Keratinocyte (primary cell): ENCODE measurements around the gene PMVK. TPM values are rescaled to one million over a fixed set of nuclear protein-coding genes. Genes with fewer than 3 reads are reported as not detected.

Source experiments
- DNase-seq: peaks from one replicate; pipeline ENCODE4 v3.0.0-alpha.2; 2011; ENCODE audit warnings: low read depth, missing footprints, low spot score
- FAIRE-seq: peaks from 2 replicates; lab custom pipeline; 2011; peaks lifted over from hg19 to GRCh38; lab: Jason Lieb, UNC
- H2AFZ ChIP-seq: 2 replicates; pipeline ENCODE4 v1.6.0; 2012; ENCODE audit warnings: low read length, control low read depth, inconsistent platforms; ENCODE audit not compliant: control insufficient read depth
- H3K27ac ChIP-seq: 2 replicates; pipeline ENCODE4 v1.5.1; 2011; ENCODE audit warnings: low read length; ENCODE audit not compliant: control insufficient read depth, insufficient read depth
- H3K27me3 ChIP-seq: 3 replicates; pipeline ENCODE4 v1.6.0; 2011; ENCODE audit warnings: low read length; ENCODE audit not compliant: control insufficient read depth, insufficient read depth; ENCODE audit errors: extremely low read depth
- H3K36me3 ChIP-seq, 2 experiments: 2 replicates in 1 of 2; 3 replicates in 1 of 2; pipeline ENCODE4 v1.5.1; 2011; ENCODE audit warnings: low read length in 2 of 2, mild to moderate bottlenecking in 1 of 2; ENCODE audit not compliant: control insufficient read depth in 2 of 2, insufficient read depth in 2 of 2; ENCODE audit errors: extremely low read depth in 1 of 2
- H3K4me1 ChIP-seq: 3 replicates; pipeline ENCODE4 v1.5.1; 2011; ENCODE audit warnings: low read length; ENCODE audit not compliant: control insufficient read depth, insufficient read depth; ENCODE audit errors: extremely low read depth
- H3K4me2 ChIP-seq: 3 replicates; pipeline ENCODE4 v1.6.0; 2011; ENCODE audit warnings: low read depth, low read length; ENCODE audit not compliant: control insufficient read depth, insufficient read depth; ENCODE audit errors: extremely low read depth
- H3K4me3 ChIP-seq, 3 experiments: fragments of 200-600 bp in 1 of 3; sonication (generic) in 1 of 3; 2 replicates in 2 of 3; 3 replicates in 1 of 3; pipeline ENCODE4 v1.5.1; 2011 to 2016; ENCODE audit warnings: low read length in 3 of 3, mild to moderate bottlenecking in 3 of 3, control low read depth in 2 of 3, inconsistent platforms in 1 of 3, low read depth in 1 of 3, mixed read lengths in 1 of 3, mixed run types in 1 of 3, moderate library complexity in 1 of 3; ENCODE audit not compliant: control insufficient read depth in 2 of 3, insufficient read depth in 2 of 3; ENCODE audit errors: extremely low read depth in 1 of 3
- H3K79me2 ChIP-seq: 2 replicates; pipeline ENCODE4 v1.6.0; 2012; ENCODE audit warnings: low read length; ENCODE audit not compliant: control insufficient read depth, insufficient read depth
- H3K9ac ChIP-seq: 3 replicates; pipeline ENCODE4 v1.6.0; 2011; ENCODE audit warnings: low read length; ENCODE audit not compliant: control insufficient read depth, insufficient read depth; ENCODE audit errors: extremely low read depth
- H3K9me1 ChIP-seq: 3 replicates; pipeline ENCODE4 v1.6.0; 2011; ENCODE audit warnings: low read length; ENCODE audit not compliant: control insufficient read depth, insufficient read depth; ENCODE audit errors: extremely low read depth
- H3K9me3 ChIP-seq: 2 replicates; pipeline ENCODE4 v1.5.1; 2012; ENCODE audit warnings: low read depth, low read length; ENCODE audit not compliant: control insufficient read depth
- H4K20me1 ChIP-seq: 3 replicates; pipeline ENCODE4 v1.6.0; 2011; ENCODE audit warnings: low read length; ENCODE audit not compliant: control insufficient read depth, insufficient read depth; ENCODE audit errors: extremely low read depth
- CTCF ChIP-seq, 3 experiments: IDR thresholded peaks in 1 of 3; conservative IDR thresholded peaks in 1 of 3; optimal IDR thresholded peaks in 1 of 3; 2 replicates in 2 of 3; 3 replicates in 1 of 3; pipeline versions ENCODE3 to v1.5.1; 2011; ENCODE audit warnings: low read length in 3 of 3, mild to moderate bottlenecking in 3 of 3, moderate library complexity in 2 of 3, control low read depth in 1 of 3, inconsistent platforms in 1 of 3; ENCODE audit not compliant: insufficient read depth in 2 of 3; ENCODE audit errors: extremely low read depth in 1 of 3
- EZH2 ChIP-seq: IDR thresholded peaks from one replicate; pipeline ENCODE4 v1.6.1; 2012; ENCODE audit warnings: inconsistent platforms, mild to moderate bottlenecking, low read length, moderate library complexity
- dilution Hi-C: fragments of 300-500 bp; cut with MboI; formaldehyde crosslinking; loops from one replicate; pipeline ENCODE4 v1.7.0; 2020; ENCODE audit warnings: low sequenced_read_pairs; ENCODE audit not compliant: extremely low pct_ligation_motif_present
- polyA plus RNA-seq, 5 experiments: library from polyadenylated mRNA; depleted of rRNA in 3 of 5; stranded (reverse) in 3 of 5; stranded (forward) in 1 of 5; unstranded in 1 of 5; fragments of >200 nt; gene quantifications; 1 replicate in 1 of 5; 2 replicates in 3 of 5; 3 replicates in 1 of 5; pipeline versions ENCODE4 v1.2.1 to v1.2.3, GENCODE V29; 2011 to 2012; ENCODE audit warnings: missing spikeins in 2 of 5, low read depth in 1 of 5, low replicate concordance in 1 of 5

PMVK gene
- polyA plus RNA-seq, 1 donor (not counting 4 experiments of a cell fraction or from before 2014, with no cell fraction given) = 25.1 TPM

GRCh38 chr1:154913273-154913672, 23.2 kb downstream of the PMVK start:
- Histone ChIP-seq H3K9ac (no peak overlapping the region), H3K4me2 (no peak overlapping the region), H3K9me1 (no peaks in the 10 kb centered on the region), H3K36me3 (no peaks in the 10 kb centered on the region), H2AFZ (no peak overlapping the region), H3K27me3 (no peaks in the 10 kb centered on the region), H3K27ac (no peak overlapping the region), H4K20me1 (no peaks in the 10 kb centered on the region), H3K4me3 (no peak overlapping the region), H3K79me2 (no peaks in the 10 kb centered on the region), H3K9me3 (peaks cover 7% of the 10 kb centered on the region), H3K4me1 (peaks cover 17% of the 10 kb centered on the region)
- TF ChIP-seq EZH2 (no peak), CTCF (optimal IDR thresholded peaks at IDR 0.05 in 1 of 3, IDR thresholded peaks at IDR 0.05 in 1 of 3, conservative IDR thresholded peaks at IDR 0.05 in 1 of 3; ENCODE audit: extremely low read depth in 1 of 3, insufficient read depth in 2 of 3, low read length in 3 of 3) (no peak)
- FAIRE-seq (no peak), DNase-seq (no peak)
- dilution Hi-C loops = no loop called here

DNA sequence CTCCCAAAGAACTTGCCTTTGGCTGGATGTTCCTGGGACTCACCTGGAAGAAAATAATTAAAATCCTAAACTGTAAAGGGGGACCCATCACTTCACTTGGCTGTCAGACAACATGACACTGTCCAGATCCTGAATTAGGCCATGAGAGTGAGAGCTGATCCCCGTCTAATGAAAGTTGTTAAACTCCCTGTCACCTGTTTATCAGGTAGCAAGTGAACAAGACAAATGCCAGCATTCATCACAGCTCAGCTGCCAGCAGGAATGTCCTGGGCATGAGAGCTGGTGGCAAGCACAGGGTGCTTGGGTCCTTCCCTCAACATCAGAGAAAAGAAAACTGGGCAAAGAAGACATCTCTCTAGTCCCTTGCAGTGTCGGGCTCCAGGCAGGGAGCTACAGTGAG, 23.8 kb downstream of the PMVK start:
- dilution Hi-C loops = no loop called here
- DNase-seq (no peak), FAIRE-seq (no peak)
- Histone ChIP-seq H3K27ac (no peak overlapping the region), H3K9me3 (peaks cover 7% of the 10 kb centered on the region), H3K9me1 (no peaks in the 10 kb centered on the region), H2AFZ (no peak overlapping the region), H3K4me1 (peaks cover 17% of the 10 kb centered on the region), H3K36me3 (no peaks in the 10 kb centered on the region), H3K9ac (no peak overlapping the region), H3K4me2 (no peak overlapping the region), H4K20me1 (no peaks in the 10 kb centered on the region), H3K27me3 (no peaks in the 10 kb centered on the region), H3K79me2 (no peaks in the 10 kb centered on the region), H3K4me3 (no peak overlapping the region)
- TF ChIP-seq CTCF (optimal IDR thresholded peaks at IDR 0.05 in 1 of 3, IDR thresholded peaks at IDR 0.05 in 1 of 3, conservative IDR thresholded peaks at IDR 0.05 in 1 of 3; ENCODE audit: extremely low read depth in 1 of 3, insufficient read depth in 2 of 3, low read length in 3 of 3) = no peak
- TF ChIP-seq EZH2 = no peak
